RCC 7860 (cell line): ENCODE measurements around the gene ARMC9.
A peak's percentile ranks its signal among the peaks of the same experiment; 100 is the strongest.

ENCODE experiments used
- DNase-seq: peaks from one replicate; pipeline ENCODE4 v3.0.0-alpha.2; 2015; ENCODE audit warnings: low spot score
- FAIRE-seq: peaks from 2 replicates; lab custom pipeline; 2012; peaks lifted over from hg19 to GRCh38; lab: Jason Lieb, UNC

Gene ARMC9

DNA sequence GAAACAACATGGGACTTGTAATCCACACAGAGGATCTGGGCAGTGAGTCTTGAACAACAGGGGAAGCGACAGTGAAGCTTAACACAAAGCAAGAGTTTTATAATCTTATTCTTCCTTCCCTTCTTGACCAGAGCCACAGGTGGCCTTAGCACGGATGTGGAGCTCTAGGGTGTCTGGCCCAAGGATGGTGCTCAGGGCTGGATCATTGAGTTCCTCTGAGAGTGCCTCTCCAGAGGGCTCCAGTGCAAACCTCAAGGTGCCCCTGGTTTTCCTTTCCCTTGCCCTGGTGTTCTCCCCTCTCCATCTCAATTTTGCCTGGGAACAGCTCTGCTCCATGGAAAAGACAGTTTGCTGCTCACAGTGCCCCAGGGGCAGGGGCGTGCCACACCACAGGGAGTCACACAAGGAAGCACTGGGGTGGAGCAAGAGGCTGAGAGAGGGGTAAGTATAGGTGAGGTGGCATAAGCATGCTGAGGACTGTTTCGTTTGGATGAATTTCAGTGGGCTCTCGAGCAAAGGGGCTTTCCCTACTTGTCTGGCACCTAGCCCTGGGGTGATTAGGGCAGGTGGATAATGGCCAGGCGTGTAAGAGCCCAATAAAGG, 108.5 kb downstream of the ARMC9 start:
- FAIRE-seq (no peak), DNase-seq (no peak)

DNA sequence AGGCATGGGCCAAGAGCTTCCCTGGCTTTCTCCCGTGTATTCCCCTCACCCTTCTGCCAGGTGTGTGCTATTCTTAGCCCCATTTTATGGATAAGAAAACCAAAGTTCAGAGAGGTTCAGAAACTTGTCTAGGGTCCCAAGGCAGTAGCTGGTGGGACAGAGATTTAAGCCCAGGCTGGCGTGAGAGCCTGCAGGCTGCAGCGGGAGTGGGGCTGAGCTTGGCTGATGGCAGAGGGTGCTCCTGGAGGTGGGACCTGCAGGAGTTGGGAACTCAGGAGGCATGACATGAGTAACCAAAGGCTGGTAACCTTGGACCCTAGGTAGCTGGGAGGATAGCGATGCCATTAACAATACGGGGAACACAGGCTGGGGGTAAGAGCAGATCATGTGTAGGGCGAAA, 109.8 kb downstream of the ARMC9 start:
- no peak for DNase-seq
- FAIRE-seq, result no peak

DNA sequence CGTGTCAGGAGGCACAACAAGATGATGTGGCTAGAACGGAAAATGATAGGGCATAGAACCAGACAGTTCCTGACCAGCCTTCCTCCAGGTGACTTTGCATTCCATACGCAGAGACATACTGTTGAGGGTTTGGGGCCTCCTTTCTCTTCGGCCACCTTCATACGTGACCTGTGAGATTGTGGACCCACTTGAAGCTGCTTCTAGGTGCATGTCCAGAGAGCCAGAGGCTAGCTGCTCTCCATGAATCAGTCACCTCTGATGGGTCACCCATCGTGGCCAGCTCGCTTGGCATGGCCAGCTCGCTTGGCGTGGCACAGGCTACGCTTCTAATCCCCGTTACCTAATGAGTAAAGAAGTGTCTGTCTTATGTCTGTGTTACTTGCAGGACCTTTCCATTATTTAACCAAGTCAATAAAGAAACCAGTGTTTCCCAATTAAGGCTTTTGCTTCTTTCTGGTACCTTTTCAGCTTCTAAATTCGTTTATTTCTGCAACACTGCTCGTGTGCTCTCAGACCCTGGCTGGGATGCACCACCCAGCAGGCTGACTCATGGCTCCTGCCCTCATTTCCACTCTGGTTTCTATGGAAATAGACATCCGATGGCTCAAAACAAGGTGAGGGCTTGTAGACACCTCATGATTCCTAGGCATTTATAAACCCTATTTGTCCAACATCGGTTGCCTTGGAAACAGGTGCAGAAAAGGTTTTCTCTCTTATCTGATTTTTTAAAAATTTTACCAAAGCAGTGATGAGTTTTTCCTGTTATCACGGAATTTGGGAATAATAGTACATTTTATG, 110.4 kb downstream of the ARMC9 start:
- DNase-seq (peak; percentile 80), FAIRE-seq (peak; percentile 12)

DNA sequence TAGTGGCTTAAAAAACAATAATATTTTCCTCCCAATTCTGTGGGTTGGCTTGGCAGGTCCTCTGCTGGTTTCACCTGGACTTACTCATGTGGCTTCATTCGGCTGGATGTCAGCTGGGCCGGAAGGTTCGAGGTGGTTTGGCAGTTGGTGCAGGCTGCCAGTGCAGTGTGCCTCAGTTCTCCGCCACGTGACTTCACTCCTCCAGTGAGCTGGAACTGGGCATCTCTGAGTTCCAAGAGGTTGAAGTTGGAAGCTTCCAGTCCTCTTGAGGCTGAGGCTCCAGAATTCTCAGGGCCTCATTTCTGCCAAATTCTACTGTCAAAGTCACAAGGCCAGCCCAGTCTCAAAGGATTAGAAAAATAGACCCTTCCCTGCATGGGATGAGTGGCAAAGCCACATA, 113.6 kb downstream of the ARMC9 start:
- FAIRE-seq (no peak), DNase-seq (no peak)

DNA sequence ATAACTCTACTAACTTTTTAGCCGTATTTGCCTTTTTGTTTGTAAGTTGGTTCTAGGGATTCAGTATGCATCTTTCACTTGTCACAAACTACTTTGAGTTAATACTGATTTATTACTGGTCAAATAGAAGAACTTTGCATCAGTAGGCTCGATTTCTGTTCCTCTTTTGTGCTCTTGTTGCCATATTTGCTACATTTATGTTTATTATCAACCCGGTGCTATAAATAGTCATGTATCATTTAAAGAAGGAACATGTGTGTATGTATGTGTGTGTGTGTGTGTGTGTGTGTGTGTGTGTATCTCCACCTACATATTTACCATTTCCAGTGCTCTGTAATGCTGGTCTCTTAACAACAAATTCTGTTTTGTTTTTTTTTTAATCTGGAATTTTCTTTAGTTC, 117.5 kb downstream of the ARMC9 start:
- DNase-seq, result no peak
- FAIRE-seq, result no peak

DNA sequence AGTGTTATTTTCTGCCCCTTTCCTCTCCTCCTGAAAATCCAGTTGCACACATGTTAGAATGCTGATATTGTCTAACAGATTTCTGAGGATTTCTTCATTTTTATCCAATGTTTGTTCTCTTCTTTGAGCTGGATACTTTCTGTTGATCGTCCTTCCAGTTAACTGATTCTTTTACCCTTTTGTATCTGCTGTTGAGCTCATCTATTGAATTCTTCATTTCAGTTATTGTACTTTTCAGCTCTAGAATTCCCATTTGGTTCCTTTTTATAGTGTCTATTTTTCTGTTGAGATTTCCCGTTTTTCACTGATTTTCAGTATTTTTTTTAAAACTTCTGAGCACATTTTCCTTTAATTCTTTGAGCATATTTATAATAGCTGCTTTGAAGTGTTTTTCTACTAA, 119.1 kb downstream of the ARMC9 start:
- no peak for FAIRE-seq
- no peak for DNase-seq

DNA sequence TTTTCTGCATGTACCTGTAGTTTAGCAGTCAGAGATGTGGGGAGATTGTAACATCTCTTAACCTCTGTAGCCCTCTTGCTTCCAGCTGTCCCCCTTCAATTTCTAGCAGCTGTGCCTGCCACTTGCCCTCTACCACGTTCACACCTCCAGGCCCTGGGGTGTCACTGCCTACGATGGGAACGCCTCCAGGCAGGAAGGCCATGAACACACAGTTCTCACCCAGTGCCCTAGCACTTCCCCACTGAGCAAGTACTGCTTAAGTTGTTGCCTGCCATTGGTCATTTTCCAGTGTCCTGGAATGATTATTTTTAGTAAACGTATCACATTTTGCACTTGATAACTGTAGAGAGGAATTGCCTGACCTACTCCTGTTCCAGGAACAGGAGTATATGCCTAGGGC, 120.0 kb downstream of the ARMC9 start:
- no peak for FAIRE-seq
- DNase-seq, result no peak

DNA sequence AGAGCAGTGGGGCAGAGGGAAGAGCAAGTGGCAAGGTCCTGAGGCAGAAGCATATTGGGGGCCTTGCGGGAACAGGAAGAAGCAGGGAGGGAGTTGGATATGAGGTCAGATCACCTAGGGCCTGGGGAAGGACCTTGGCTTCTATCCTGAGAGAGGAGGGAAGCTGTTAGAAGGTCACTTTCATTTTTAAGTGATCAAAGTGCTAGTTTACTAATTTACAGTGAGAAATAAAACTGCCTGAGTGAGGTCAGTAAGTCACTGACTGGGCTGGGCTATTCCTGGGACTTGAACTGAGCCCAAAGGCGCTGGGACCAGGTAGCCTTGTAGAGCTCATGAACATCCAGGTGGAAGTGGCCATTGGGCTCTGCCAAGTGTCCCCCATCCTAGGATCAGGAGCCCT, 120.5 kb downstream of the ARMC9 start:
- FAIRE-seq (no peak), DNase-seq (no peak)

DNA sequence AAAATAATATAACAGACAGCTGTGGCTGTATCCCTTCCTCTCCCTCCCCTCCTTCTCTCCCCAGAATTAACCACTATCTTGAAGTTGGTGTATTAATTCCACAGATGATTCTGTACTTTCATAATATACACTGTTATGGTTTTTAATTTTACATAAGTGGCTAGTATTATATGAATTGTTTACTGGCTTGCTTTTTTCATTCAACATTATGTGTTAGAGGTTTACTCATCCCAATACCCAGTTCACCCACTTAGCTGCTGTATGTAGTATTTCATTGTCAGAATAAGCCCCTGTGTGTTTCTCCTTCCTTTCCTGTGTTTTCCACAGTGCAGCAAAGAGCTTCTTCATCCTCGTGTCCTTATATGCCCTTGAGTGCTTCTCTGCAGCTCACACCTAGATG, 121.4 kb downstream of the ARMC9 start:
- DNase-seq (no peak), FAIRE-seq (no peak)

DNA sequence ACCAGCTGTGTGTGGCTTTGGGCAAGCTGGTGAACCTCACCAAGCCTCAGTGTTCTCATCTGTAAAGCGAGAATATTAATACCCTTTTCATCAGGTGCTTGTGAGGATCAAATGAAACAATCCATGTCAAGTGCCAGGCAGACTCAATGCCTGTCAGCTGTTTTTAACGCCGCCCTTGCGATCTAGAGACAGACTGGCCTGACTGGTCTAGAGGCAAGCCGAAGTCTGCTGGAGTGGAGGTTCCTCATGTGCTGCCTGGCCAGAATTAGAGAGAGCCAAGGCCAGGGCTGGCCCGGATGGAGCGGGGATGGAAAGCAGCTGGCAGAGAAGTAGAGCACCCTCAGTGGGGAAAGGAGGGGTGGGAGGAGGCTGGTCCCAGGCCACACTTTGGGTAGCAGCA, 122.6 kb downstream of the ARMC9 start:
- FAIRE-seq, result no peak
- DNase-seq, result no peak

DNA sequence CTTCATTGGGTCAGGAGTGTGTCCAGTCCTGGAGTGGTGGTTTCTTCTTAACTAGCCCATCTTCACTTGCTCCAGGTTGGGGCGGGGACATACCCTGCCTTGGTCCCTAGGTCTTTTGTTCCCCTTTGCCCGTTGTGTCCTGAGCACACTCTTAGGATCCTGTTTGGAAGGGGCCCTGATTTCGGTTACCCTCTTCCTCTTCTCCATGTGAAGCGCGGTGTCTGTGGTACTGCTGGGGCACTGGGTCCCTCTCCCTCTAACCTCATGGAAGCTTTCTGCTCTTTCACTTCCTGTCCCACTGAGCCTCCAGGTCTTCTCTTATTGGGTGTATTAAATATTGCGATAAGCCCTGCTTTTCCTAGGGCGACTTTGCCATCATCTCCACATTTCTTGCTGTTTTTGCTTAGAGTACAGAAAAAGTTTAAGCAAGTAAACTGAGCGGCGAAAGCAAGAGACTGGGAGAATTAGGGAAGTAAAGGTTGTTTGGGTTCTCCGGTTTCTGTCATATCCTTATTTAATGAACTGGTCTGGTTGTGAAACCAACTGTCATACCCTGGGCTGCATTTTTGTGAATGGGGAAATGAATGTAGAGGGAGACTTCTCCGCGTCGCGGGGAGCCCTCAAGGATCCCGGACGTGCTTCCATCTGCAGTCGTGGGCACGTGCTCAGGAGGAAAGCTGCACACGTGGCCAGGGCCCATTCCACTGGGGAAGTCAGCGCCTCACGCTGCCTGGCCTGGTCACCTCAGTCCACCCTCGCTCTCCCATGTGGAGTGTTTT, 123.3 kb downstream of the ARMC9 start:
- FAIRE-seq, result no peak
- no peak for DNase-seq

DNA sequence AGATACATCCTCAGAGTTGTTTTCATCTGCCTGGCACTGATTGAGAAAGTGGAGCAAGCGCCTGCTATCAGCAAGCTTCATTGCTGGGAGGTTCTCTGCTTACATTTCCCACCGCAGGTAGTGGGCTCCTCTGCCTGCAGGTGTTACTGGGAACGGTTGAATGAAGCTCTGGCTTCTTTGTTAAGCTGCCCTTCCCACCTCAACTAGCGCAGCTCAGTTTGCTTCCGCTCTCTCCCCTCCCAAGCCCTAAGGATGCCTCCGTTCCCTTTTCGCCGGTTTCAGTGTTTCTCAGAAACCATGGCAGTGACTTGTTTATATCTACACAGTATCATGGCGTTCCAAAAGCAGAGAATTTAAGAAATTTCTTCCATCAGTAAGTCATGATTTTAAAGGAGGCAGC, 124.9 kb downstream of the ARMC9 start:
- no peak for DNase-seq
- no peak for FAIRE-seq

DNA sequence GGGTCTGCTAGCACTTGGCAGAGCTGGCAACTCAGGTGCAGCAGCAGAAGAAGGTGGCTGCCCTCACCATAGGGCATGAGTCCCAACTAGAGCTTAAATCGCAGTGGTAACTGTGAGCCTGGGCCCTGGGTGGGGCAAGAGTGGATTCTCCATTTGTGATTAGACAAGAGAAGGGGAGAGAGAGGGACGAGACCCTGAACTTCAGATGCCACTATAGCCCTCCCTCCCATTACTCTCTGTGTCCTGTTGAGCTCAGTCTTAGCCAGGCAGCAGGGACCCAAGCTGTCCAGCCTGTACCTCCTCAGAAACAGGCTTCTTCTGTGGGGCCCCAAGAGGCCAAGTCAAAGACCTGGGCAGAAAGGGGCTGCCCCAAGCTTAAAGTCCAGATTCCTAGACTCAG, 127.4 kb downstream of the ARMC9 start:
- FAIRE-seq, result no peak
- DNase-seq, result no peak

DNA sequence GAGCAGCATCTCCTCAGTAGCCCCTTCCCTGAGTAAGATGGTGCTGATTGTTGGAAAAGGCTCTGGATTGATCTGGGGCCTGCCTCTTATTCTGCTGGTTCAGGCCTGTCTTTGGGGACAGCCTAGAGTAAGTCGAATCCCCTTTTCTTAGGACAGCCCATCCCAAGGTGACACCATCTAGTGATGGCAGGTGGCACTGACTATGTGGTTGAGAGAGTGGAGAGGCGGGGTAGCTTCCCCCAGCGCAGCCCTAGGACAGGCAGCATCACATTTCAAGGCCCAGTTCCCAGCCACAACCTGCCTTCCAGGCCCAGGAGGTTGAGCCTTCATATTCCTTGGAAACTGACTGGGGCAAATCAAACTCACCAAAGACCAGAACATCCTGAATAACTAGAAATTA, 128.0 kb downstream of the ARMC9 start:
- FAIRE-seq, result no peak
- no peak for DNase-seq

DNA sequence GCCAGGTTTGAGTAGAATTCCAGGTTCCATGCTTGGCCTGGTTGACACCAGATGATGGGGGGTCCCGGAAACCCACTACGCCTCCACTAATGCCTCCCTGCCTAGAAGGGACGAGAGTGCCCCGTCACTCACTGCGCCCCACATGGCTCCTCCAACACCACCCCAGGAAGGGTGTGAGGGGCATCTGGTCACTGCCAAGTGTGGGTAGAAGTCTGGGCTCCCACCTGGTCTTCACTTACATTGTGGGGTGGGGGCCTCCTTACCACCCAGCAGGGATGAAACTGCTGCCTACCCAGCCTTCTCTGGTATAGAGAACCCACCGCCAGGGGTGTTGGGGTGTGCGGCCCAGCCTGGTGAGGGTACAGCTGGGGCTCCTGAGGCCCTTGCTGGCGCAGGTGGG, 131.9 kb downstream of the ARMC9 start:
- FAIRE-seq, result no peak
- DNase-seq, result no peak

DNA sequence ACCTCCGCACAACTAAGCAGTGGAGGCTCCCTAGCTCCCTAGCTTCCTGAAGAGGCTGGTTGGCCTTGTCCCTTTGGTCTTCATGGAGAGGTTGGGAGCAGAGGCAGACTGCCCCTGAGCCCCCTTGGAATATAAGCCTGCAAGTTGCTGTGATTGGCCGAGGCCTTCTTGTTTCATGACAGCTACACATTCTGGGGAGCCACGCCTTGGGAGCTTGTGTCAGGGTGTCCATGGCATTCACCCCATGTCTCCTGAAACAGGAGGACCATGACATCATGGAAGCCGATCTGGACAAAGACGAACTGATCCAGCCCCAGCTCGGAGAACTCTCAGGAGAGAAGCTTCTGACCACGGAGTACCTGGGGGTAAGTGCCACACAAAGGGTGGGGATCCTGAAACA, 133.1 kb downstream of the ARMC9 start:
- no peak for FAIRE-seq
- no peak for DNase-seq

DNA sequence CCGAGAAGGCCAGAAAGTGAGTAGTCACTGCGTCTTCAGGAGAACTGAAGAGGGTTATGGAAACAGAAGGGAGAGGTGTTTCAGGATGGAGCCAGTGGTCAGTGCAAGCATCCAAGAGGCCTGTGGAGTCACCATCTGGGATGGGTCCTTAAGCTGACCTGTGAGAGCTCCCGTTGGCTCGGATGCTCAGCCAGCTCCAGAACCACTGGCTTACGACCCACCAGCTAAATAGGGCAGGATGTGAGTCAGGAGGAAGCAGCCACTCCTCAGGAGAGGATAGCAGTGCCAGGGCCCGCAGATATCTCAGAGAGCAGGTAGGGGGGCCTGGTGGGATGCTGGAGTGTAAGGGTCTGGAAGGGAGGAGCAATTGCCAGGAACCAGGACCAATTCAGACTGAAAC, 134.0 kb downstream of the ARMC9 start:
- no peak for FAIRE-seq

DNA sequence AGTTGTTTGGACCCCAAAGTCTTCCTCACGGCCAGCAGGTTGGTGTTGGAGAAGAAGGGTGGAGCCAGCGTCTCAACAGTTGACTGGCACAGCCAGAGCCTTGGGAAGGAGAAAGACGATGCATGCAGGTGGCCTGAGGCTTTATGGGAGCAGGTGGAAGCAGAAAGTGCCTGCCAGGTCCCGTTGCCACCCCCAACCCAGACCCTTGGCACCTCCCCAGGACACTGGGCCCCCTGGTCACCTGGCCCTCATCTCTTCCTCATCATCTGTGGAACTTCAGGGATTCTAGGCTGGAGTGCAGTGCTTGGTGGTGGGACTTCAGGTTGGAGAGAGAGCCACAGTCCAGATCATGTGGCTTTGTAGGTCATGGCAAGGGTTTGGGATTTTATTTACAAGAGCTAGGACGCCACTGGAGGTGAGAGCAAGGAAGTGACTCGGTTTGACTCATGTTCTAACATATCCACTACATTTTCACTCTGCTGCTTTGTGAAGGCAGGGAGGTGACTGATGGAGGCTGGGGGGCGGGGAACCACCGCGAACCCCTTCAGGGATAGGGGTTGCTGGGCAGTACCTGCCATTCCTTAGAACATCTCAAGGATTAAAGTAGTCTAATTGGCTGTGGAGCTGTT, 134.6 kb downstream of the ARMC9 start:
- FAIRE-seq (no peak), DNase-seq (peak; percentile 23)

More for the DNA sequence above, 134.0 kb downstream of the ARMC9 start:
- DNase-seq, result peak; percentile 13

DNA sequence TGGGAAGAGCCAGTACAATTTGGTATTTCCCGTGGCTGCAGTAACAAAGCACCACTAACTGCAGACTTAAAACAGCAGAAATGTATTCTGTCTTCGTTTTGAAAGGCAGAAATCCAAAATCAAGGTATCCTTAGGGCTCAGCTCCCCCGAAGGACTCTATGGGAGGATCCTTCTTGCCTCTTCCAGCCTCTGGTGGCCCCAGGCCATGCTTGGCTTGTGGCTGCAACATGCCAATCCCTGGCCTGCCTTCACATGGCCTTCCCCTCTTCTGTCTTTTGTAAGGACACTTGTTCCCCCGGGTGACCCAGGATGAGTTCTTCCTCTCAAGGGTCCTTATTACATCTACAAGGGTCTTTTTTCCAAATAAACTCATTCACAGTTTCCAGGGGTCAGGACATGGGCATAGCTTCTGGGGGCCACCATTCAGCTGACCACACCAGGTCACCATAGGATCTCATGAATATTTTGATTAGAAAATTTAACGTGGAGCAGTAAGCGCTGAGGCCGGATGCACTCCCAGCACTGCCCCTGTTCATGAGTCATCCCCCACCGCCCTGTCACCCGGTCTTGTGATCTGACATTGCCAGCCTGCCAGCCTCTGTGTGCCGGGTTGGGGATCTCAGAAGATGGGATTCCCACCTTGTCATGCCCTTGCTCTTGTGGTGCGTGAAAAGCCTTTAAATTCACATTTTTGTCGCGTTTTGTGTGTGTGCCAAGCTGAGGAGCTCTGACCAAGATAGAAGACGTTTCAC, 135.9 kb downstream of the ARMC9 start:
- DNase-seq, result peak; percentile 61
- peak; percentile 48 for FAIRE-seq

DNA sequence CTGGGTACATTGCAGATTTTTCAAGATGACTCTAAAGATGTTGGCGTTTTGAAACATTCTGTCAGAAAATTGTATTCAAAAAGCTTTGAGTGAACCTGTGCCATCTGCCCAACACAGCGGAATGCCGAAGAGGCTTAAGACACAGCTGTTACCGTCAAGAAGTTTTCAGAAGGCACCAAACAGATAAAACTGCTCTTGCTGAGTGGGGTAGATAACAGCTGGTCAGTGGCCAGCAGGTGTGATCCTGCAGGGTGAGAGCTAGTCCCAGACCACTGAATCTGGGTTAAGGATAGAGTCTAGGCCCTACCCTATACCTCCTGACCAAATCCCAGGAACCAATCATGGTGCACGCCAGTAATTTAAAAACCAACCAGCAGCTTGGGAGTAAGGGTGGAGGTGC, 136.6 kb downstream of the ARMC9 start:
- no peak for DNase-seq
- no peak for FAIRE-seq

DNA sequence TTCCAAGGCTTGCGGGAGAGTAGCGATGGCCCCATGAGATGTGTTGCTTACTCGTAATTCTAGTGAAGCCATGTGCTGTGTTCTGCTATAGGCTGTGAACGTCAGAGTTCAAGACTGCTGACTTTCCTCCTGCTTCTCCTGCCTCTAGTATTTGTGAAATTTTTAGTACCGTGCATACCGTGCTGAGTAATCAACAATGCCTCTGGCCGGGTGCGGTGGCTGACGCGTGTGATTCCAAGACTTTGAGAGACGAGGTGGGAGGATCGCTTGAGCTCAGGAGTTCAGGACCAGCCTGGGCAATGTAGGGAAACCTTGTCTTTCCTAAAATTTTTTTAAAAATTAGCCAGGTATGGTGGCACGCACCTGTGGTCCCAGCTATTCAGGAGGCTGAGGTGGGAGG, 137.2 kb downstream of the ARMC9 start:
- FAIRE-seq (no peak), DNase-seq (no peak)
